NCI-H2227 (cell line): ENCODE results near the gene SPHK2.

Source experiments
- DNase-seq: peaks from one replicate; lab custom pipeline; 2025; ENCODE audit not compliant: unreplicated experiment; lab: John Stamatoyannopoulos, UW

Gene SPHK2

GRCh38 chr19:48658483-48658882 lies 39.2 kb downstream of the SPHK2 start:
- DNase-seq, result no peak

GRCh38 chr19:48659768-48660167 lies 40.5 kb downstream of the SPHK2 start:
- no peak for DNase-seq

- peak; percentile 67 for DNase-seq
Measured at GRCh38 chr19:48660852-48661710, 41.8 kb downstream of the SPHK2 start.

DNA sequence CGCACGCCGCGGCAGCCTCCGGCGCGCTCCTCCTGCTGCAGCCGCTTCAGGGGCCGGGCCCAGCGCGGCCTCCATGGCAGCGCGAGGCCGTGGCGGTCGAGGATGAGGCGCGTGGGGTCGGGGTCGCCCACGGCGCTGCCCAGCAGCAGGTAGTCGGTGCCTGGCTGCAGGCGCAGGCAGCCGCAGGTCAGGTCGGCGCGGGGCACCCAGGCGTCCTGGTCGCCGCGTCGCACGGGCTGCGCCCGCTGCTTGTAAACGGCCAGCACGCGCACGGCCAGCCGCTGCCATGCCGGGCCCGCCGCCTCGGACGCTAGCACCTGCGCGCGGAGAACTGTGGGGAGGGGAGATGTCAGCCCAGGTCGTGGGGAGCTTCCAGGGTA lies 42.4 kb downstream of the SPHK2 start:
- no peak for DNase-seq

GRCh38 chr19:48663667-48664066 lies 44.4 kb downstream of the SPHK2 start:
- no peak for DNase-seq

DNA sequence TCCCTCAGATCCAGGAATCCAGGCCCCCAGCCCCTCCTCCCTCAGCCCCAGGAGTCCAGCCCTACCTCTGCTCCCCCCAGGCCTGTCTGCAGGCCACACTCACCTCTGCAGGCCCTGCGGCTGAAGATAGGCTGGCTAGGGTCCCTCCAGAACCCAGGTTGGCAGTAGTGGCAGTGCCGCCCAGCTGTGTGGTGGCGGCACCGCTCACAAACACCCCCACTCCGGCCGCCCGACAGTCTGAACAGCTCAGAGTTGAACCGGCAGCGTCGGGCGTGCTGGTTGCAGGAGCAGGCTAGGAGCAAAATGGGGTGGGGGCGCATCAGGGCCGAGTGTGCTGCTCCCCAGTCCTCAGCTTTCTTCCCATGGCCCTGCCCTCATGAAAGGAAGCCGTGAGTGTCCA lies 45.2 kb downstream of the SPHK2 start:
- no peak for DNase-seq

DNA sequence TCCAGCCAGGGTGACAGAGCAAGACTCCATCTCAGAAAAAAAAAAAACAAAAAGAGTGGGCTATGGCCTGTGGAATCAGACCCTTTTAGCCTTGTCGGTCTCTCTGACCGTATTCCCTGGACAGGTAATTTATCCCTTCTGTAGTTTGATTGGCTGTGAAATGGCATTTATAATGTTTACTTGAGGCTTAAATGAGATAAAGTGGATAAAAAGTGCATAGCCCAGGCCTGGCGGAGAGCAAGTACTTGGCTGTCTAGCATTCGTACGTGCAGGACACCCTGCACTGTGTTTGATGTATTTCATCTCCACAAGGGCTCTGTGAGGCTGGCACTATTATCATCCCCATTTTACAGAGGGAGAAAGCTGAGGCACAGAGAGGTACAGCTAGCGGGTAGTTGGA lies 46.5 kb downstream of the SPHK2 start:
- DNase-seq, result no peak

- no peak for DNase-seq
Measured at GRCh38 chr19:48668332-48668731, 49.0 kb downstream of the SPHK2 start.

DNA sequence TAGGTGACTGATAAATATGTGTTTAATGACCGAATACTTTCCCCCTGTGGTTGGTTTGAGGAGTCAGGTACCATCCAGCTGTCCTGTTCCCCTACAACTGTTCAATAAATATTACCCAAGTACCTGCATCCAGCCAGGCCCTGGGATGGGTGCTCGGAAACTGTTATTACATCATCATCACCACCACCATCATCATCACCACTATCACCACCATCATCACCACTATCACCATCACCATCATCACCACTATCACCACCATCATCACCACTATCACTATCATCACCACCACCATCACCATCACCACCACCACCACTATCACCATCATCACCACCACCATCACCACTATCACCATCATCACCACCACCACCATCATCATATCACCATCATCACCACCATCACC lies 49.5 kb downstream of the SPHK2 start:
- no peak for DNase-seq

DNA sequence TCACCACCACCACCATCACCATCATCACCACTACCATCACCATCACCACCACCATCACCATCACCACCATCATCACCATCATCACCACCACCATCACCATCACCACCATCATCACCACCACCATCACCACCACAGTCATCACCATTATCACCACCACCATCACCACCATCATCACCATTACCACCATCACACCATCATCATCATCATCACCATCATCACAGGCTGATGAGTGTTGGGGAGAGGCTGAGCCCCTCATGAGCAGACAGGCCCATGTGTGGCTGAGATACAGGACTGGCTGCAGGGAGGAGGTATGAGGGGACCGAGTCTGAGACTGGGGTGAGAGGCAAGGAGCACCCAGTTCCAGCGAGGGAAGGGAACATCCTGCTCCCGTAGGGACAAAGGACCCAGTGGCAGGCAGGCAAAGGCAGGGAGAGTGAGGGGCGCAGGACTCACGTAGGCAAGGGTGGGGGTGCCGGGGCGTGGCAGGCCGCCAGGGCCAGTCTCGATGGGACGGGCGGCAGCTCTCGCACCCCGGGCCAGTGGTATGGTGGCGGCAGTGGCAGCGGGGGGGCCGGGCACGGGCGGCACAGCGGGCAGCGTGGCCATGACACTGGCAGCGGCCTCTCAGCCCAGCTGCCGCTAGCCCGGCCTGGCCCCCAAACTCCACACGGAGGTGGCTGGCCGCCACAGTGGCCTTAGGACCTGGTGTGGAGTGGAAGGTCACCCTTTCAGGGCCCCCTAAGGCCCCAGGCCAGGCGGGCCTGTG lies 50.8 kb downstream of the SPHK2 start:
- DNase-seq, result no peak

- no peak for DNase-seq
Measured at GRCh38 chr19:48670699-48671445, 51.6 kb downstream of the SPHK2 start.

- DNase-seq, result no peak
Measured at GRCh38 chr19:48671446-48671995, 52.2 kb downstream of the SPHK2 start.

DNA sequence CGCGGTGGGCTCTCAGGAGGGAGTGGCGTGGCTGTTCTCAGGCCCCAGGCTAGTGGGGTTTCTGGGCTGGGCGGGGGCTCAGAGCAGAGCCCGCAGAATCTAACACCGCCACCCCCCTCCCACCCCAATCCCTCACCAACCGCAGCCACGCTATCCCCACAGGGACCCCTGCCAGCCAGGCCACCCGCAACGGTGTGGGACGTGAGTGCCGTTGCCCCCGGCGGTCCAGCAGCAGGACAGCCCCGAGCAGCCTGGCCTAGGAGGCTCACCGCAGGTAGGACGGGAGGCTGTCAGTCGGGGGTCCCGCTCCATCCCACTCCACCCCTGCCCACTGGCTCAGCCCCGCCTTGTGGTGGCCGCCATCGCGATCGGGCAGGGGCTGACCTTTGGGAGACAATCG lies 53.7 kb downstream of the SPHK2 start, which contains the start of gene NTN5:
Gene NTN5 (minus strand): TSS at position 24 of the 400 bp plus-strand sequence. CDS start 2,031 bp downstream, outside the sequence.
- DNase-seq, result no peak

GRCh38 chr19:48673436-48674100 lies 54.3 kb downstream of the SPHK2 start:
- no peak for DNase-seq

DNA sequence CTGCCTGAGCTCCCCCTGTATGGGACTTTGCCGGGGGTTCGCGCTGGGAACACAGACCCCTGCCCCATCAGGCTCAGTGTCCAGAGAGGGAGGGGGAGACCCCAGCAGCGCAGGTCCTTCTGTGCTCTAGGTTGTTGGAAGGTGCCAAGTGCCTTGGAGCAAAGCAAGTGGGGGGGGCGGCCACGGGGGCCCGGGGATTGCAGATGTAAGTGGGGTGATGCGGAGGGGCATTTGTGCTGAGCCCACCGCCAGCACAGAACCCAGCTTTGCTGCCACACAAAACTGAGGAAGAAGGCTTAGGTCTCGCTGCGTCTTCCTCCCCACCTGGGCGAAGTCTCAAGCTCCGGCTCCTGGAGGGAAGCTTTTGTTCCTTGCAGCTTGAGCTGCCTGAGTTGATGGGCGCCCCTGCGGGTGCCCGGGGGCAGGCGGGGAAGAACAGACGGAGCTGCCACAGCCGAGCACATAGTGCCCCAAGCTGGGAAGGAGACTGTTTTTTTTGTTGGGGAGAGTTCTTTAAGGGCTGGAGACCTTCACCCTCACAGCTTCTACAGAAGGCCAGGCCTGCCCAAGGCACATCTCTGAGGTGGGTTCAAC lies 55.0 kb downstream of the SPHK2 start:
- DNase-seq, result no peak

GRCh38 chr19:48674921-48675824 lies 55.9 kb downstream of the SPHK2 start:
- DNase-seq, result peak; percentile 88

- no peak for DNase-seq
Measured at GRCh38 chr19:48676487-48676886, 57.2 kb downstream of the SPHK2 start.

- no peak for DNase-seq
Measured at GRCh38 chr19:48676887-48677286, 57.6 kb downstream of the SPHK2 start.

GRCh38 chr19:48678201-48678600 lies 58.9 kb downstream of the SPHK2 start:
- DNase-seq, result no peak
